Effector CD8-positive, alpha-beta T cell (primary cell): ENCODE measurements around the gene GTF2H4.
"Not testable (repeated sequence)": the region's sequence is repeated elsewhere in the genome, so short reads cannot be mapped to it uniquely, and the experiment has no call there.

Experiments used
- DNase-seq: peaks from one replicate; lab custom pipeline; 2025; lab: John Stamatoyannopoulos, UW

The GTF2H4 gene

GRCh38 chr6:30924040-30924627 is 16.1 kb downstream of the GTF2H4 start:
- not testable (repeated sequence) for DNase-seq

GRCh38 chr6:30926644-30927043 is 18.6 kb downstream of the GTF2H4 start:
- no peak for DNase-seq

GRCh38 chr6:30927080-30927479 is 19.1 kb downstream of the GTF2H4 start:
- DNase-seq = not testable (repeated sequence)

- no peak for DNase-seq
Observed at GRCh38 chr6:30928677-30929076, 20.7 kb downstream of the GTF2H4 start.

- no peak for DNase-seq
Observed at GRCh38 chr6:30930506-30930905, 22.5 kb downstream of the GTF2H4 start.

- DNase-seq = no peak
Observed at GRCh38 chr6:30931272-30931671, 23.3 kb downstream of the GTF2H4 start.

- DNase-seq = no peak
Observed at GRCh38 chr6:30931969-30932645, 24.1 kb downstream of the GTF2H4 start, which contains the start of gene SFTA2. TSS of gene SFTA2 (minus strand) at chr6:30932170. CDS start at chr6:30932096, 74 bp downstream.

- DNase-seq = no peak
Observed at GRCh38 chr6:30932665-30933365, 24.8 kb downstream of the GTF2H4 start.

- DNase-seq = no peak
Observed at GRCh38 chr6:30935018-30935417, 27.0 kb downstream of the GTF2H4 start.

- DNase-seq = no peak
Observed at GRCh38 chr6:30937265-30937664, 29.3 kb downstream of the GTF2H4 start.

- no peak for DNase-seq
Observed at GRCh38 chr6:30938730-30939129, 30.7 kb downstream of the GTF2H4 start.

GRCh38 chr6:30939473-30939872 is 31.5 kb downstream of the GTF2H4 start:
- no peak for DNase-seq

- DNase-seq = no peak
Observed at GRCh38 chr6:30940361-30940986, 32.5 kb downstream of the GTF2H4 start, which contains the start of gene MUCL3. TSS of gene MUCL3 (plus strand) at chr6:30940973. CDS start at chr6:30941000, 27 bp downstream.

GRCh38 chr6:30942338-30943060 is 34.5 kb downstream of the GTF2H4 start:
- no peak for DNase-seq

- DNase-seq = no peak
Observed at GRCh38 chr6:30944051-30944450, 36.0 kb downstream of the GTF2H4 start.

GRCh38 chr6:30945281-30945680 is 37.3 kb downstream of the GTF2H4 start:
- DNase-seq = no peak

GRCh38 chr6:30947231-30947630 is 39.2 kb downstream of the GTF2H4 start:
- DNase-seq = no peak

- DNase-seq = no peak
Observed at GRCh38 chr6:30948811-30949210, 40.8 kb downstream of the GTF2H4 start.

- DNase-seq = no peak
Observed at GRCh38 chr6:30951907-30952469, 44.0 kb downstream of the GTF2H4 start.

- DNase-seq = no peak
Observed at GRCh38 chr6:30954631-30955366, 46.8 kb downstream of the GTF2H4 start.
